K562 (cell line): Measurements from ENCODE around the gene CACNG7. TPM values are rescaled to one million over a fixed set of nuclear protein-coding genes. Genes with fewer than 3 reads are reported as not detected.

Experiments used
- BCOR ChIP-seq: fragments of 450-650 bp; IDR thresholded peaks from 2 replicates; pipeline ENCODE4 v1.6.1; 2016
- BMI1 ChIP-seq: fragments of 150-350 bp; IDR thresholded peaks from 2 replicates; pipeline ENCODE4 v1.6.1; 2014; ENCODE audit warnings: low read length
- BRD9 ChIP-seq: fragments of 450-650 bp; IDR thresholded peaks from 2 replicates; pipeline ENCODE4 v1.6.1; 2018; ENCODE audit warnings: low read depth; ENCODE audit not compliant: partially characterized antibody
- MXI1 ChIP-seq: IDR thresholded peaks from 2 replicates; pipeline ENCODE4 v1.6.1; 2011; ENCODE audit warnings: low read depth, mild to moderate bottlenecking, improper control_type of control experiment, low read length
- NCOA6 ChIP-seq: fragments of 450-650 bp; IDR thresholded peaks from 2 replicates; pipeline ENCODE4 v1.6.1; 2017; ENCODE audit warnings: mild to moderate bottlenecking
- RFX1 ChIP-seq: fragments of 450-650 bp; IDR thresholded peaks from 2 replicates; pipeline ENCODE4 v1.6.1; 2016; ENCODE audit warnings: mild to moderate bottlenecking, moderate library complexity
- ZNF134 ChIP-seq: fragments of 250-450 bp; sonication (Bioruptor Pico); conservative IDR thresholded peaks from 2 replicates; pipeline ENCODE4 v1.4.0; 2020
- ZNF274 ChIP-seq: IDR thresholded peaks from 2 replicates; pipeline ENCODE4 v1.6.1; 2011; ENCODE audit warnings: low read depth, mild to moderate bottlenecking, low read length, moderate library complexity, borderline replicate concordance
- ZNF589 ChIP-seq: fragments of 200-800 bp; sonication (Bioruptor generic); IDR thresholded peaks from 2 replicates; pipeline ENCODE4 v1.6.1; 2016; ENCODE audit warnings: low read depth, missing genetic modification characterization, missing compliant biosample characterization
- polyA plus RNA-seq, 8 experiments: library from polyadenylated mRNA; depleted of rRNA in 4 of 8; stranded (reverse) in 5 of 8; unstranded in 3 of 8; fragments of >200 nt; fragmentation: Nextera tagmentation in 2 of 8; fragmentation: Illumina TruSeq in 1 of 8; extraction: Ambion mirVana in 2 of 8; extraction: Trizol in 1 of 8; gene quantifications; 2 replicates each; pipeline versions ENCODE4 v1.2.1 to v1.2.3, GENCODE V29; 2011 to 2014; ENCODE audit warnings: inconsistent platforms in 1 of 8, missing spikeins in 1 of 8
- total RNA-seq, 7 experiments: library from RNA; depleted of rRNA in 6 of 7; stranded (reverse); fragments of >200 nt in 6 of 7; fragmentation: Illumina TruSeq in 2 of 7; extraction: Trizol in 2 of 7; gene quantifications; 2 replicates each; pipeline versions ENCODE4 v1.2.1 to v1.2.3, GENCODE V29; 2011 to 2021; ENCODE audit warnings: low replicate concordance in 1 of 7
- TF ChIP-seq, protein P1 (sequence below): fragments of 450-650 bp; IDR thresholded peaks from 2 replicates; pipeline ENCODE4 v1.6.1; 2018; ENCODE audit not compliant: partially characterized antibody
- TF ChIP-seq, protein P2 (sequence below): sonication (generic); formaldehyde crosslinking; IDR thresholded peaks from 2 replicates; pipeline ENCODE4 v1.8.0; 2022; ENCODE audit warnings: mild to moderate bottlenecking, missing genetic modification reagents, borderline replicate concordance
- TF ChIP-seq, protein P3 (sequence below), 3 experiments: IDR thresholded peaks in 2 of 3; conservative IDR thresholded peaks in 1 of 3; 2 replicates each; pipeline ENCODE4 v1.5.1; 2011 to 2012; ENCODE audit warnings: low read length in 3 of 3, mild to moderate bottlenecking in 3 of 3, control low read depth in 2 of 3, improper control_type of control experiment in 1 of 3, inconsistent platforms in 1 of 3, low read depth in 1 of 3, mixed read lengths in 1 of 3, moderate library complexity in 1 of 3; ENCODE audit not compliant: insufficient read depth in 2 of 3

The CACNG7 gene
- total and polyA plus RNA-seq, 9 of the 15 experiments (the other 6 are each of a cell fraction or from before 2014, with no cell fraction given), result not detected

DNA sequence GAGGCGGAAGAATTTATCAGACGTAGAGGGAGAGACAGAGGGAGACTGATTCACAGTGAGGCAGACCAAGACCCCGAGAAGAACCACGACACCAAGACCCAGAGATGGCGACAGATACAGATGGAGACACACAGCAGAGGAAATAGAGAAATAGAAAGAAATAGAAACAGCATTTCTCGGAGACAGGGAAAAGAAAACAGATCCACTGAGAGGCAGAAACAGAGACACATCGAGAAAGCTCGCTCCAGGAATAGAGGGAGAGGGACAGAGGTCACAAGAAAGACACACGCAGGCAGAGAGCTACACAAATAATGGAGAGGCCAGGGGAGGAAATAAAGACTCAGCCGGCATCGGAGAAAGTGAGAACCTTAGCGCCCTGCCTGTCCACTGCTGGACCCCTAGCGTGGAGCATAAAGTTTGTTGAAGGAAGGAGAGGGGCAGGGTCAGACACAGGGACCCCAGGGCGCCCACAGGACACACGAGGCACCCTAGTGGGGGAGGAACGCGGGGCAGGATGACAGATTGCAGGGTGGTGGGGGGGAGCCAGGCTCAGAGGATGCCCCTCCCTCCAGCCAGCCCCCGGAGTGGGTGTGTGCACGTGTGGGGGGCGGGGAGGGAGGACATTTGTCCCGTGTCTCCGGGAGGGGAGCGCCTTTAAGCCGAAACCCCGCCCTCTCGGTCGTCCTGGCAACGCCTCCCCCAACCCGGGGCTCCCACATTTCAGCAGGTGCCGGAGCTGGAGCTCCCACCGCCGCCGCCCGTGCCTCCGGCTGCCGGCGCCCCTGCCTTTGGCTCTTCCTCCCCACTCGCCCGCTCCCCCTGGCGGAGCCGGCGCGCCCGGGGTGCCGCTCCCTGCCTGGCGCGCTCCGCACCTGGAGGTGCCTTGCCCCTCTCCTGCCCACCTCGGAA, 27.3 kb upstream of the CACNG7 start, which contains the start of gene PRKCG (continued):
- TF ChIP-seq MXI1 (0 out of 2 replicates have a peak, but pooled peaks have one; percentile 32), BCOR (peak; percentile 86), ZNF134 (CRISPR knock-in tag) (peak; percentile 89), RFX1 (peak; percentile 83), NCOA6 (no peak), ZNF274 (no peak), BRD9 (peak; percentile 76), ZNF589 (CRISPR knock-in tag) (no peak), BMI1 (peak; percentile 51; the same call in 1 of the 2 replicates)
- TF ChIP-seq, protein P1, sequence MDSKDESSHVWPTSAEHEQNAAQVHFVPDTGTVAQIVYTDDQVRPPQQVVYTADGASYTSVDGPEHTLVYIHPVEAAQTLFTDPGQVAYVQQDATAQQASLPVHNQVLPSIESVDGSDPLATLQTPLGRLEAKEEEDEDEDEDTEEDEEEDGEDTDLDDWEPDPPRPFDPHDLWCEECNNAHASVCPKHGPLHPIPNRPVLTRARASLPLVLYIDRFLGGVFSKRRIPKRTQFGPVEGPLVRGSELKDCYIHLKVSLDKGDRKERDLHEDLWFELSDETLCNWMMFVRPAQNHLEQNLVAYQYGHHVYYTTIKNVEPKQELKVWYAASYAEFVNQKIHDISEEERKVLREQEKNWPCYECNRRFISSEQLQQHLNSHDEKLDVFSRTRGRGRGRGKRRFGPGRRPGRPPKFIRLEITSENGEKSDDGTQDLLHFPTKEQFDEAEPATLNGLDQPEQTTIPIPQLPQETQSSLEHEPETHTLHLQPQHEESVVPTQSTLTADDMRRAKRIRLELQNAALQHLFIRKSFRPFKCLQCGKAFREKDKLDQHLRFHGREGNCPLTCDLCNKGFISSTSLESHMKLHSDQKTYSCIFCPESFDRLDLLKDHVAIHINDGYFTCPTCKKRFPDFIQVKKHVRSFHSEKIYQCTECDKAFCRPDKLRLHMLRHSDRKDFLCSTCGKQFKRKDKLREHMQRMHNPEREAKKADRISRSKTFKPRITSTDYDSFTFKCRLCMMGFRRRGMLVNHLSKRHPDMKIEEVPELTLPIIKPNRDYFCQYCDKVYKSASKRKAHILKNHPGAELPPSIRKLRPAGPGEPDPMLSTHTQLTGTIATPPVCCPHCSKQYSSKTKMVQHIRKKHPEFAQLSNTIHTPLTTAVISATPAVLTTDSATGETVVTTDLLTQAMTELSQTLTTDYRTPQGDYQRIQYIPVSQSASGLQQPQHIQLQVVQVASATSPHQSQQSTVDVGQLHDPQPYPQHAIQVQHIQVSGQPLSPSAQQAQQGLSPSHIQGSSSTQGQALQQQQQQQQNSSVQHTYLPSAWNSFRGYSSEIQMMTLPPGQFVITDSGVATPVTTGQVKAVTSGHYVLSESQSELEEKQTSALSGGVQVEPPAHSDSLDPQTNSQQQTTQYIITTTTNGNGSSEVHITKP, result peak; percentile 81
- TF ChIP-seq, protein P2, sequence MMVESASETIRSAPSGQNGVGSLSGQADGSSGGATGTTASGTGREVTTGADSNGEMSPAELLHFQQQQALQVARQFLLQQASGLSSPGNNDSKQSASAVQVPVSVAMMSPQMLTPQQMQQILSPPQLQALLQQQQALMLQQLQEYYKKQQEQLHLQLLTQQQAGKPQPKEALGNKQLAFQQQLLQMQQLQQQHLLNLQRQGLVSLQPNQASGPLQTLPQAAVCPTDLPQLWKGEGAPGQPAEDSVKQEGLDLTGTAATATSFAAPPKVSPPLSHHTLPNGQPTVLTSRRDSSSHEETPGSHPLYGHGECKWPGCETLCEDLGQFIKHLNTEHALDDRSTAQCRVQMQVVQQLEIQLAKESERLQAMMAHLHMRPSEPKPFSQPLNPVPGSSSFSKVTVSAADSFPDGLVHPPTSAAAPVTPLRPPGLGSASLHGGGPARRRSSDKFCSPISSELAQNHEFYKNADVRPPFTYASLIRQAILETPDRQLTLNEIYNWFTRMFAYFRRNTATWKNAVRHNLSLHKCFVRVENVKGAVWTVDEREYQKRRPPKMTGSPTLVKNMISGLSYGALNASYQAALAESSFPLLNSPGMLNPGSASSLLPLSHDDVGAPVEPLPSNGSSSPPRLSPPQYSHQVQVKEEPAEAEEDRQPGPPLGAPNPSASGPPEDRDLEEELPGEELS (CRISPR knock-in tag), result no peak
- TF ChIP-seq, protein P3, sequence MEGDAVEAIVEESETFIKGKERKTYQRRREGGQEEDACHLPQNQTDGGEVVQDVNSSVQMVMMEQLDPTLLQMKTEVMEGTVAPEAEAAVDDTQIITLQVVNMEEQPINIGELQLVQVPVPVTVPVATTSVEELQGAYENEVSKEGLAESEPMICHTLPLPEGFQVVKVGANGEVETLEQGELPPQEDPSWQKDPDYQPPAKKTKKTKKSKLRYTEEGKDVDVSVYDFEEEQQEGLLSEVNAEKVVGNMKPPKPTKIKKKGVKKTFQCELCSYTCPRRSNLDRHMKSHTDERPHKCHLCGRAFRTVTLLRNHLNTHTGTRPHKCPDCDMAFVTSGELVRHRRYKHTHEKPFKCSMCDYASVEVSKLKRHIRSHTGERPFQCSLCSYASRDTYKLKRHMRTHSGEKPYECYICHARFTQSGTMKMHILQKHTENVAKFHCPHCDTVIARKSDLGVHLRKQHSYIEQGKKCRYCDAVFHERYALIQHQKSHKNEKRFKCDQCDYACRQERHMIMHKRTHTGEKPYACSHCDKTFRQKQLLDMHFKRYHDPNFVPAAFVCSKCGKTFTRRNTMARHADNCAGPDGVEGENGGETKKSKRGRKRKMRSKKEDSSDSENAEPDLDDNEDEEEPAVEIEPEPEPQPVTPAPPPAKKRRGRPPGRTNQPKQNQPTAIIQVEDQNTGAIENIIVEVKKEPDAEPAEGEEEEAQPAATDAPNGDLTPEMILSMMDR (IDR thresholded peaks at IDR 0.05 in 2 of 3, conservative IDR thresholded peaks at IDR 0.05 in 1 of 3; ENCODE audit: insufficient read depth in 2 of 3, low read depth in 1 of 3, low read length in 3 of 3), result peak; percentile 54 to 68 (median 54); a peak in 5 of 6 replicates
